Kidney epithelial cell (primary cell): ENCODE results near the gene POLA1. TPM values are rescaled to one million over a fixed set of nuclear protein-coding genes. Genes with fewer than 3 reads are reported as not detected.

Source experiments
- DNase-seq: peaks from one replicate; pipeline ENCODE4 v3.0.0-alpha.2; 2010; ENCODE audit warnings: low read depth
- H3K27me3 ChIP-seq: 2 replicates; pipeline ENCODE4 v1.6.0; 2011; ENCODE audit warnings: low read length; ENCODE audit not compliant: control insufficient read depth, insufficient read depth
- H3K36me3 ChIP-seq: 2 replicates; pipeline ENCODE4 v1.5.1; 2011; ENCODE audit warnings: low read length; ENCODE audit not compliant: control insufficient read depth, insufficient read depth
- H3K4me3 ChIP-seq: 2 replicates; pipeline ENCODE4 v1.5.1; 2011; ENCODE audit warnings: low read depth, mild to moderate bottlenecking, control low read depth, low read length
- total RNA-seq: library from RNA; depleted of rRNA; stranded (reverse); fragments of >200 nt; gene quantifications from 2 replicates; pipeline ENCODE4 v1.2.3, GENCODE V29; 2015
- TF ChIP-seq, protein P1 (sequence below): IDR thresholded peaks from 2 replicates; pipeline ENCODE4 v1.5.1; 2011; ENCODE audit warnings: mild to moderate bottlenecking, moderate library complexity, low read length, control low read depth, inconsistent platforms; ENCODE audit not compliant: insufficient read depth, poor library complexity, severe bottlenecking

Gene POLA1
- total RNA-seq, 1 donor from 2014 or later = 6.2 TPM

DNA sequence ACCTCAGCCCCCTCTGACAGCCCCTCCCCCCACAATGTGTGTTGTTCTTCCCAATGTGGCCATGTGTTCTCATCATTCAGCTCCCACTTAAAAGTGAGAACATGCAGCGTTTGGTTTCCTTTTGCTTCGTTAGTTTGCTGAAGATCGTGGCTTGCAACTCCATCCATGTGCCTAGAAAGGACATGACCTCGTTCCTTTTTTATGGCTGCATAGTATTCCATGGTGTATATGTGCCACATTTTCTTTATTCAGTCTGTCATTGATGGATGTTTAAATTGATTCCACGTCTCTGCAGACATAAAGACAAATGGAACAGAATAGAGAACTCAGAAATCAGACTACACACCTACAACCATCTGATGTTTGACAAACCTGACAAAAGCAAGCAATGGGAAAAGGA, 276.1 kb downstream of the POLA1 start:
- DNase-seq = no peak
- Histone ChIP-seq H3K36me3 (no peaks in the 10 kb centered on the region), H3K27me3 (no peaks in the 10 kb centered on the region), H3K4me3 (no peak overlapping the region)
- TF ChIP-seq, protein P1, sequence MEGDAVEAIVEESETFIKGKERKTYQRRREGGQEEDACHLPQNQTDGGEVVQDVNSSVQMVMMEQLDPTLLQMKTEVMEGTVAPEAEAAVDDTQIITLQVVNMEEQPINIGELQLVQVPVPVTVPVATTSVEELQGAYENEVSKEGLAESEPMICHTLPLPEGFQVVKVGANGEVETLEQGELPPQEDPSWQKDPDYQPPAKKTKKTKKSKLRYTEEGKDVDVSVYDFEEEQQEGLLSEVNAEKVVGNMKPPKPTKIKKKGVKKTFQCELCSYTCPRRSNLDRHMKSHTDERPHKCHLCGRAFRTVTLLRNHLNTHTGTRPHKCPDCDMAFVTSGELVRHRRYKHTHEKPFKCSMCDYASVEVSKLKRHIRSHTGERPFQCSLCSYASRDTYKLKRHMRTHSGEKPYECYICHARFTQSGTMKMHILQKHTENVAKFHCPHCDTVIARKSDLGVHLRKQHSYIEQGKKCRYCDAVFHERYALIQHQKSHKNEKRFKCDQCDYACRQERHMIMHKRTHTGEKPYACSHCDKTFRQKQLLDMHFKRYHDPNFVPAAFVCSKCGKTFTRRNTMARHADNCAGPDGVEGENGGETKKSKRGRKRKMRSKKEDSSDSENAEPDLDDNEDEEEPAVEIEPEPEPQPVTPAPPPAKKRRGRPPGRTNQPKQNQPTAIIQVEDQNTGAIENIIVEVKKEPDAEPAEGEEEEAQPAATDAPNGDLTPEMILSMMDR = no peak

DNA sequence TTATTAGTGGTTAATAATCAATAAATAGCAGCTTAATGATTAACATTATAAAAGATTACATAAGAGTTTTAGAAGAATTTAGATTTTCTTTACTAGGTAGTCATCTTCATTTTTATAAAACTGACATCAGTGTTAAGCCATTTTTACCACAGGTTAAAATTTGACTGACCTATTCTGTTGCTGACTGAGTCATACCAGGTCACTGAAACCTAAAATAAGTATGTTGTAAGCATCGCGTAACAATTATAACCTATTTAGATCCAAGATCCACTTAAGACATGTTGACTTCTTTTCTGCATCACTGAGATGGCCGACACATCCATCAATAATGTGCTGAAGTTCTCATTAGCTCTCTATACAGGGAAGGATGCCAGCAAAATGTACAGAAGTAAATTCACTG, 285.4 kb downstream of the POLA1 start:
- DNase-seq = peak; percentile 23
- Histone ChIP-seq H3K27me3 (no peaks in the 10 kb centered on the region), H3K4me3 (no peak overlapping the region), H3K36me3 (no peaks in the 10 kb centered on the region)
- TF ChIP-seq, protein P1 = no peak

DNA sequence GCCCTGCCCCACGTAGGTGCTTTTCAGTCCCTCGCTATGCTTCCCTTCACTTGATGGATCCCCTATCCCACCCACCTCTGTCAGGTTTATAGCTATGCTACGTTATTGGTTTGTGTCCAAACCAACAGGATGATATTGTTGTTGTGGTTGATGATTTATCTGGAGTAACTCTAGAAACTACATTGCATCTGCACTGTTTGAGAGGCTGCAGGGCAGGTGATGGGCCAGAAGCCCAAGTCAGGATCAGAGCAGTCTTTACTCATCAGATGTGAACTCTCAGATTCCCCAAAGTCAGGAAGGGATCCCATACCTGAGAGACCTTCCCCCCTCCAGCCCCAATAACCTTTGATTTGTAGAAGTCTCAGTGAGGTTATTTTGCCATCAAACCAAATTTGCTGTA, 287.3 kb downstream of the POLA1 start:
- H3K4me3 ChIP-seq = no peak overlapping the region
- TF ChIP-seq, protein P1 = no peak
- H3K36me3 ChIP-seq = no peaks in the 10 kb centered on the region
- no peak for DNase-seq
- H3K27me3 ChIP-seq = no peaks in the 10 kb centered on the region

DNA sequence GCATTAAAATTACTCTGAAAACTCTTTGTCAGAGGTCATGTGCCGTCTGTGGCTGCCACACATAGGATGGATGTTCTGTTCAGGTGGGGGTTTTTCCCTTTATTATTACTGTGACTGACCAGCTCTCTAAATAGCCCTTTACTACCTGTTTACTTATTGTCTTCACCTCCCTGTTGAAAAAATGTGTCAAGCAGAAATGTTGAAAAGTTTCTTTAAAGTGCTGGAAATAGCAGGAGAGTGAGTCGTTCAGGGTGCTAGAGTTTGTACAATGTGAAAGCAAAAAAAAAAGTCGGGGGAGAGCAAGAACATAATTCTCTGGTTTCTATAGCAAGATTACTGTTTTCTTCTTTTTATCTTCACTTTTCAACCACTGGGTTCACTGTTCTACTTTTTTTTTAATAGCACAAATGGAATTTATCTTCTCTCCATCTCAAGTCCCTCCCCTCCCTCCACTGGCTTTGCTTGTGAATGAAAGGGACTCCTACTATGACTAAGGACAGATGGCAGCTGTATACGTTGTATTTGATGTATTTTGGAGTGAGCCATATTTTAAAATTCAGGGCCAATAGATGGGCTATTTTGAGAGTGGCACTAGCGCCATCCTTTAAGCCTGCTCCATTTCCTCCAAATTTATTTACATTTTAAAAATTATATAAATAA, 288.7 kb downstream of the POLA1 start:
- Histone ChIP-seq H3K4me3 (no peak overlapping the region), H3K27me3 (no peaks in the 10 kb centered on the region), H3K36me3 (no peaks in the 10 kb centered on the region)
- TF ChIP-seq, protein P1 = no peak
- no peak for DNase-seq

DNA sequence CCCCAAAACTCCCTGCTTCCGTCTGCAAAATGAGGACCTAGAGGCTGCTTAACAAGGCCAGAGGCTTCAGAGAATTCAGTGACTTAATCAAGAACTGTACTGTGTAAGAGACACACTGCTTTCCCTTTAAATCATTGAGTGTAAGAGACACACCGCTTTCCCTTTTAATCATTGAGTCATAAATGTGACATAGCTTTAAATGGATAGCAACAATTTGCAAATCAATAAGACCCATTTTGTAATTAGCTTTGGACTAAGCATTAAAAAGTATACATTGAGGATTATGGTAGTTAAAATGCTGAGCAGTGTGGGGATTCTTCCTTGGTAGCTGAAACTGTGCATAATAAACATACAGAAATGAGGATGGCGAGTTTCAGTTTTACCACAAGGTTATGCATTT, 290.2 kb downstream of the POLA1 start:
- H3K27me3 ChIP-seq = no peaks in the 10 kb centered on the region
- TF ChIP-seq, protein P1 = no peak
- no peak overlapping the region for H3K4me3 ChIP-seq
- DNase-seq = no peak
- no peaks in the 10 kb centered on the region for H3K36me3 ChIP-seq

DNA sequence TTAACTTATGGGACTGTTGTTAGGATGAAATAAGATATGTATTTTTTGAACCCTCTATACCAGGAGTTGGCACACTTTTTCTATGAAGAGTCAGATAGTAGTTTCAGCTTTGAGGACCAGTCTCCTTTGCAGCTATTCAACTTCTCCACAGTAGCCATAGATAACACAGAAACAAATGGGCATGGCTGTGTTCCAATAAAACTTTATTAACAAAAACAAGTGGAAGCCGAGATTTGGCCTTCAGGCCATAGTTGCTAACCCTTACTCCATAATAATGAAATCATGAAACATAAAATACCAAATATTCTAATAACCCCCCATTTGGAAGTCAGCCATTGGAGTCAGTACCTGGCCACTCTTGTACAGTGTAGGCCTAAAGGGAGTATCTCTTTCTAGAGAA, 291.4 kb downstream of the POLA1 start:
- Histone ChIP-seq H3K27me3 (no peaks in the 10 kb centered on the region), H3K4me3 (no peak overlapping the region), H3K36me3 (no peaks in the 10 kb centered on the region)
- TF ChIP-seq, protein P1 = no peak
- no peak for DNase-seq
